HepG2 (cell line): ENCODE measurements around the gene IFIH1. TPM values are rescaled to one million over a fixed set of nuclear protein-coding genes. Genes with fewer than 3 reads are reported as not detected.

Experiments used
- GLMP ChIP-seq: sonication (generic); formaldehyde crosslinking; IDR thresholded peaks from 2 replicates; pipeline ENCODE4 v1.9.0; 2021; ENCODE audit warnings: missing genetic modification reagents, mild to moderate bottlenecking, borderline replicate concordance
- HOXA7 ChIP-seq: sonication (generic); formaldehyde crosslinking; IDR thresholded peaks from 2 replicates; pipeline ENCODE4 v1.8.1; 2022; ENCODE audit warnings: mild to moderate bottlenecking, missing genetic modification reagents, moderate library complexity
- ISL2 ChIP-seq: sonication (generic); formaldehyde crosslinking; IDR thresholded peaks from 2 replicates; pipeline ENCODE4 v1.5.0; 2020; ENCODE audit warnings: missing genetic modification reagents
- MED1 ChIP-seq: sonication (generic); formaldehyde crosslinking; IDR thresholded peaks from 2 replicates; pipeline ENCODE4 v1.4.0; 2020; ENCODE audit warnings: missing genetic modification reagents
- RAD21 ChIP-seq: fragments of 450-650 bp; formaldehyde crosslinking; IDR thresholded peaks from 2 replicates; pipeline ENCODE4 v1.5.0; 2020; ENCODE audit warnings: mild to moderate bottlenecking
- SRSF4 ChIP-seq: fragments of 200-400 bp; formaldehyde crosslinking; IDR thresholded peaks from one replicate; pipeline ENCODE4 v1.6.1; 2018; ENCODE audit warnings: mild to moderate bottlenecking, low read depth, low read length, moderate library complexity; ENCODE audit not compliant: poor library complexity, severe bottlenecking
- TBP ChIP-seq: sonication (generic); formaldehyde crosslinking; IDR thresholded peaks from 2 replicates; pipeline ENCODE4 v1.5.0; 2020; ENCODE audit warnings: missing genetic modification reagents
- ZC3H13 ChIP-seq: sonication (generic); formaldehyde crosslinking; IDR thresholded peaks from 2 replicates; pipeline ENCODE4 v1.8.1; 2023; ENCODE audit warnings: mild to moderate bottlenecking, missing genetic modification reagents, moderate library complexity
- ZNF281 ChIP-seq: sonication (generic); formaldehyde crosslinking; IDR thresholded peaks from 2 replicates; pipeline ENCODE4 v1.4.0; 2020; ENCODE audit warnings: missing genetic modification reagents, borderline replicate concordance
- ZNF530 ChIP-seq: sonication (generic); formaldehyde crosslinking; IDR thresholded peaks from 2 replicates; pipeline ENCODE4 v1.5.0; 2020; ENCODE audit warnings: low read depth, mild to moderate bottlenecking, missing genetic modification reagents
- ZNF552 ChIP-seq: sonication (generic); formaldehyde crosslinking; IDR thresholded peaks from 2 replicates; pipeline ENCODE4 v1.9.0; 2022; ENCODE audit warnings: missing genetic modification reagents, mild to moderate bottlenecking, borderline replicate concordance
- ZNF800 ChIP-seq: sonication (generic); formaldehyde crosslinking; IDR thresholded peaks from 2 replicates; pipeline ENCODE4 v1.4.0; 2020; ENCODE audit warnings: missing genetic modification reagents
- ZSCAN21 ChIP-seq: sonication (generic); formaldehyde crosslinking; IDR thresholded peaks from 2 replicates; pipeline ENCODE4 v1.8.0; 2022; ENCODE audit warnings: mild to moderate bottlenecking, missing genetic modification reagents, moderate library complexity, borderline replicate concordance
- polyA plus RNA-seq, 8 experiments: library from polyadenylated mRNA; depleted of rRNA in 3 of 8; stranded (reverse) in 7 of 8; unstranded in 1 of 8; fragments of >200 nt; fragmentation: Illumina TruSeq in 4 of 8; extraction: Trizol in 4 of 8; gene quantifications; 2 replicates each; pipeline versions ENCODE4 v1.2.1 to v1.2.3, GENCODE V29; 2011 to 2016; ENCODE audit warnings: low read depth in 4 of 8, missing spikeins in 1 of 8, mixed read lengths in 1 of 8; ENCODE audit not compliant: insufficient read depth in 1 of 8
- total RNA-seq, 5 experiments: library from RNA; depleted of rRNA; stranded (reverse); fragments of >200 nt; fragmentation: Illumina TruSeq; extraction: Trizol; gene quantifications; 2 replicates each; pipeline ENCODE4 v1.2.3, GENCODE V29; 2016; ENCODE audit warnings: low read depth in 1 of 5
- TF ChIP-seq, protein P1 (sequence below): sonication (generic); formaldehyde crosslinking; IDR thresholded peaks from 2 replicates; pipeline ENCODE4 v1.9.0; 2021; ENCODE audit warnings: missing genetic modification reagents, mild to moderate bottlenecking, borderline replicate concordance
- TF ChIP-seq, protein P2 (sequence below): sonication (generic); formaldehyde crosslinking; IDR thresholded peaks from 2 replicates; pipeline ENCODE4 v1.4.0; 2020; ENCODE audit warnings: mild to moderate bottlenecking, missing genetic modification reagents

The IFIH1 gene
- total and polyA plus RNA-seq, 2 of the 13 experiments (the other 11 are each of a cell fraction or from before 2014, with no cell fraction given) = 1.5 to 11.5 TPM

DNA sequence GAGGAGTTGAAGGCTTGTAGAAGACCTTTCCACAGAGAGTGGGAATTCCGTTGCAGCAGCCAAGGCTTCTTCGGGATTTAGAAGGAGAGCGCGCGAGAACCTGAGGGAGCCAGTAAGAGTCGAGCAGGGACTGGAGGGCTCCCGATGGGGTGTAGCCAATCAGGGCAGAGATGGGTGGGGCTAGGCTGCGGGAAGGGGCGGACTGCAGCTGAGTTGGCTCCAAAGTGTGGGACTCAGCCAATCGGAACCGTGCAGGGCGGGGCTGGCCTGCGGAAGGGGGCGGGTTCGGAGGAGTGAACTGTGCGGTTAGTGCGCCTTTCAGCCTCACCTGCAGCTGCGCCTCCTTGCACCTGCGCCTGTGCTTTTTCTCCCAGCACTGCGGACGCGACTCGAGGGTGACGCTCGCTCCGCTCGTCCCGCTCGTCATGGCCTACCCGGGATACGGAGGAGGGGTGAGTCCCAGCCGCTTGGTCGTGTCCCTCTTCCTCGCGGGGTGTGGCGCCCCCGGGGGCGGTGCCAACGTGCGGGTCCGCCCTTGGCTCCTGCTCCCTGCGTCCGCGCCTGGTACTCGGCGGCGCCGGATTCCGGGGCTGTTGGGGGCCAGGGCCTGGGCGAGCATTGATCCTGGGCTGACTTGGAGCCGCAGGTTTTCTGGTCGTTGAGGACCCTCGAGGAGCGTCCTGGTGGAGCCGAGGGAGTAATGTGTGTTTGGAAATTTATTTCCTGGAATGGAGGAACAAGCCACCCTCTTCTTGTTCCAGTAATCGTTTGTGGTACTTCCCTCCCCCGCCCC is 25.5 kb upstream of the IFIH1 start, which contains the start of gene GCA (continued):
- TF ChIP-seq GLMP (CRISPR knock-in tag) (no peak), HOXA7 (CRISPR knock-in tag) (no peak), ISL2 (CRISPR knock-in tag) (peak; percentile 68), SRSF4 (no peak), ZNF800 (CRISPR knock-in tag) (peak; percentile 36; the same call in 1 of the 2 replicates), MED1 (CRISPR knock-in tag) (peak; percentile 44), RAD21 (CRISPR knock-in tag) (peak; percentile 28; the same call in 1 of the 2 replicates), ZNF552 (peak; percentile 93), ZC3H13 (peak; percentile 82), ZNF530 (CRISPR knock-in tag) (no peak), TBP (CRISPR knock-in tag) (no peak), ZSCAN21 (CRISPR knock-in tag) (peak; percentile 83; the same call in 1 of the 2 replicates), ZNF281 (CRISPR knock-in tag) (peak; percentile 61; the same call in 1 of the 2 replicates)
- TF ChIP-seq, protein P1, sequence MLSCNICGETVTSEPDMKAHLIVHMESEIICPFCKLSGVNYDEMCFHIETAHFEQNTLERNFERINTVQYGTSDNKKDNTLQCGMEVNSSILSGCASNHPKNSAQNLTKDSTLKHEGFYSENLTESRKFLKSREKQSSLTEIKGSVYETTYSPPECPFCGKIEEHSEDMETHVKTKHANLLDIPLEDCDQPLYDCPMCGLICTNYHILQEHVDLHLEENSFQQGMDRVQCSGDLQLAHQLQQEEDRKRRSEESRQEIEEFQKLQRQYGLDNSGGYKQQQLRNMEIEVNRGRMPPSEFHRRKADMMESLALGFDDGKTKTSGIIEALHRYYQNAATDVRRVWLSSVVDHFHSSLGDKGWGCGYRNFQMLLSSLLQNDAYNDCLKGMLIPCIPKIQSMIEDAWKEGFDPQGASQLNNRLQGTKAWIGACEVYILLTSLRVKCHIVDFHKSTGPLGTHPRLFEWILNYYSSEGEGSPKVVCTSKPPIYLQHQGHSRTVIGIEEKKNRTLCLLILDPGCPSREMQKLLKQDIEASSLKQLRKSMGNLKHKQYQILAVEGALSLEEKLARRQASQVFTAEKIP (CRISPR knock-in tag) = no peak
- TF ChIP-seq, protein P2, sequence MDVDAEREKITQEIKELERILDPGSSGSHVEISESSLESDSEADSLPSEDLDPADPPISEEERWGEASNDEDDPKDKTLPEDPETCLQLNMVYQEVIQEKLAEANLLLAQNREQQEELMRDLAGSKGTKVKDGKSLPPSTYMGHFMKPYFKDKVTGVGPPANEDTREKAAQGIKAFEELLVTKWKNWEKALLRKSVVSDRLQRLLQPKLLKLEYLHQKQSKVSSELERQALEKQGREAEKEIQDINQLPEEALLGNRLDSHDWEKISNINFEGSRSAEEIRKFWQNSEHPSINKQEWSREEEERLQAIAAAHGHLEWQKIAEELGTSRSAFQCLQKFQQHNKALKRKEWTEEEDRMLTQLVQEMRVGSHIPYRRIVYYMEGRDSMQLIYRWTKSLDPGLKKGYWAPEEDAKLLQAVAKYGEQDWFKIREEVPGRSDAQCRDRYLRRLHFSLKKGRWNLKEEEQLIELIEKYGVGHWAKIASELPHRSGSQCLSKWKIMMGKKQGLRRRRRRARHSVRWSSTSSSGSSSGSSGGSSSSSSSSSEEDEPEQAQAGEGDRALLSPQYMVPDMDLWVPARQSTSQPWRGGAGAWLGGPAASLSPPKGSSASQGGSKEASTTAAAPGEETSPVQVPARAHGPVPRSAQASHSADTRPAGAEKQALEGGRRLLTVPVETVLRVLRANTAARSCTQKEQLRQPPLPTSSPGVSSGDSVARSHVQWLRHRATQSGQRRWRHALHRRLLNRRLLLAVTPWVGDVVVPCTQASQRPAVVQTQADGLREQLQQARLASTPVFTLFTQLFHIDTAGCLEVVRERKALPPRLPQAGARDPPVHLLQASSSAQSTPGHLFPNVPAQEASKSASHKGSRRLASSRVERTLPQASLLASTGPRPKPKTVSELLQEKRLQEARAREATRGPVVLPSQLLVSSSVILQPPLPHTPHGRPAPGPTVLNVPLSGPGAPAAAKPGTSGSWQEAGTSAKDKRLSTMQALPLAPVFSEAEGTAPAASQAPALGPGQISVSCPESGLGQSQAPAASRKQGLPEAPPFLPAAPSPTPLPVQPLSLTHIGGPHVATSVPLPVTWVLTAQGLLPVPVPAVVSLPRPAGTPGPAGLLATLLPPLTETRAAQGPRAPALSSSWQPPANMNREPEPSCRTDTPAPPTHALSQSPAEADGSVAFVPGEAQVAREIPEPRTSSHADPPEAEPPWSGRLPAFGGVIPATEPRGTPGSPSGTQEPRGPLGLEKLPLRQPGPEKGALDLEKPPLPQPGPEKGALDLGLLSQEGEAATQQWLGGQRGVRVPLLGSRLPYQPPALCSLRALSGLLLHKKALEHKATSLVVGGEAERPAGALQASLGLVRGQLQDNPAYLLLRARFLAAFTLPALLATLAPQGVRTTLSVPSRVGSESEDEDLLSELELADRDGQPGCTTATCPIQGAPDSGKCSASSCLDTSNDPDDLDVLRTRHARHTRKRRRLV (CRISPR knock-in tag) = peak; percentile 67
